ENCODE measurements around the gene NPTXR. TPM values are rescaled to one million over a fixed set of nuclear protein-coding genes. Genes with fewer than 3 reads are reported as not detected.
"Not testable (repeated sequence)": the region's sequence is repeated elsewhere in the genome, so short reads cannot be mapped to it uniquely, and the experiment has no call there.

NPTXR gene
- total RNA-seq, 6 experiments from 2014 or later = 0.18 to 0.68 (median 0.28) TPM

DNA sequence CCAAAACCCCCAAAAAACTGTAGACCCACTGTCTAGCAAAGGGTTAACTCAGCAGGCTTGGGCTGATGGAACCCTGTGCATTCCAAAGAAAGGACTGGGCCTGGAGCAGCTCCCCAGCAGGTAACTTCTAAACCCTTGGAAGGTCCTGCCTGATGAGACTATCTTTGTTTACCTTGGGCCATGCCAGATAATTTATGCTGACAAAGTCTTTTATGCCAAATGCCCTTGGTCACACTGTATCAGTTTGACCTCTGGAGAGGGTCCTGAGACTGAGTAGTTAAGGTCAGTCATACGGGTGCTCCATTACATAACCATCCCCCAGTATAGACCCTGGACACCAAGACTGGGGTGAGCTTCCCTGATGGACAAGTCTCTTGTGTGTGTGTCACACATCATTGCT is 28.0 kb downstream of the NPTXR start:
- H3K27ac ChIP-seq = no peak overlapping the region
- ATAC-seq (no peak), DNase-seq (no peak)
- intact Hi-C loops (cut with DNase I) = no loop called here
- H3K4me1 ChIP-seq = no peaks in the 10 kb centered on the region
- no peaks in the 10 kb centered on the region for H3K27me3 ChIP-seq
- no peaks in the 10 kb centered on the region for H3K9me3 ChIP-seq
- H3K36me3 ChIP-seq = no peaks in the 10 kb centered on the region
- TF ChIP-seq, protein P1, sequence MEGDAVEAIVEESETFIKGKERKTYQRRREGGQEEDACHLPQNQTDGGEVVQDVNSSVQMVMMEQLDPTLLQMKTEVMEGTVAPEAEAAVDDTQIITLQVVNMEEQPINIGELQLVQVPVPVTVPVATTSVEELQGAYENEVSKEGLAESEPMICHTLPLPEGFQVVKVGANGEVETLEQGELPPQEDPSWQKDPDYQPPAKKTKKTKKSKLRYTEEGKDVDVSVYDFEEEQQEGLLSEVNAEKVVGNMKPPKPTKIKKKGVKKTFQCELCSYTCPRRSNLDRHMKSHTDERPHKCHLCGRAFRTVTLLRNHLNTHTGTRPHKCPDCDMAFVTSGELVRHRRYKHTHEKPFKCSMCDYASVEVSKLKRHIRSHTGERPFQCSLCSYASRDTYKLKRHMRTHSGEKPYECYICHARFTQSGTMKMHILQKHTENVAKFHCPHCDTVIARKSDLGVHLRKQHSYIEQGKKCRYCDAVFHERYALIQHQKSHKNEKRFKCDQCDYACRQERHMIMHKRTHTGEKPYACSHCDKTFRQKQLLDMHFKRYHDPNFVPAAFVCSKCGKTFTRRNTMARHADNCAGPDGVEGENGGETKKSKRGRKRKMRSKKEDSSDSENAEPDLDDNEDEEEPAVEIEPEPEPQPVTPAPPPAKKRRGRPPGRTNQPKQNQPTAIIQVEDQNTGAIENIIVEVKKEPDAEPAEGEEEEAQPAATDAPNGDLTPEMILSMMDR (IDR thresholded peaks at IDR 0.05) = no peak
- TF ChIP-seq POLR2A (IDR thresholded peaks at IDR 0.05) = no peak
- WGBS (ENCODE audit: insufficient coverage, low coverage, low lambda C conversion rate, missing lambda C conversion rate) = 0% methylated on average over 1 of the region's 1 CpG
- no peak overlapping the region for H3K4me3 ChIP-seq

DNA sequence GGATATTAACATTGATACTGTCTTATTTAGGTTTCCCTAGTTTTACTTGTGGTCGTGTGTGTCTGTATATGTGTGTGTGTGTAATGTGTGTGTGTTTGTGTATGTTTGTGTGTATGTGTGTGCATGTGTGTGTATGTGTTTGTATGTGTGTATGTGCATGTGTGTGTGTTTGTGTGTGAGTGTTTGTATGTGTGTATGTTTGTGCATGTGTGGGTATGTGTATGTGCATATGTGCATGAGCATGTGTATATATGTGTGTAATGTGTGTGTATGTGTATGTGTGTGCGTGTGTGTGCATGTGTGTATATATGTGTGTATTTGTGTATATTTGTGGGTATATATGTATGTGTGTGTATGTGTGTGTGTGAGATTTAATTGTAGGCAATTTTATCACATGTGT is 32.6 kb downstream of the NPTXR start:
- ATAC-seq = no peak
- 54% methylated on average over 2 of the region's 2 CpGs for WGBS (ENCODE audit: insufficient coverage, low coverage, low lambda C conversion rate, missing lambda C conversion rate)
- intact Hi-C loops (cut with DNase I) = no loop called here
- H3K9me3 ChIP-seq = no peaks in the 10 kb centered on the region
- no peaks in the 10 kb centered on the region for H3K4me1 ChIP-seq
- H3K36me3 ChIP-seq = no peaks in the 10 kb centered on the region
- TF ChIP-seq, protein P1 (IDR thresholded peaks at IDR 0.05) = no peak
- TF ChIP-seq POLR2A (IDR thresholded peaks at IDR 0.05) = no peak
- DNase-seq = no peak
- H3K27me3 ChIP-seq = no peaks in the 10 kb centered on the region
- no peak overlapping the region for H3K4me3 ChIP-seq
- H3K27ac ChIP-seq = no peak overlapping the region

DNA sequence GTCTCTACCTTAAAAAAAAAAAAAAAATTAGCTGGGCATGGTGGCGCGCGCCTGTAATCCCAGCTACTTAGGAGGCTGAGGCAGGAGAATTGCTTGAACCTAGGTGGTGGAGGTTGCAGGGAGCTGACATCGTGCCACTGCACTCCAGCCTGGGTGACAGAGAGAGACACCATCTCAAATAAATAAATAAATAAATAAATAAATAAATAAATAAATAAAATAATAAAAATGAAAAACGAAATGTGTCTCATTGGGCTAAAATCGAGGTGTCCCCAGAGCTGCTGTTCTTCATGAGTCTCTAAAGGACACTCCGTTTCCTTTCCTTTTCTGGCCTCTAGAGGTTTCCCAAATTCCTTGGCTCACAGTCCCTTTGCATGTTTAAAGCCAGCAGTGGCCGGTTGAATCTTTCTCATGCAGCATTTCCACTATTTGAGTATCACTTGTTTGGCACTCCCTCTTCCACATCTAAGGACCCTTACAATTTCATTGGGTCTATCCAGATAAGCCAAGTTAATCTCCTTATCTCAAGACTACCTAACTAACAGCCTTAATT is 38.7 kb downstream of the NPTXR start:
- 69% methylated on average over 8 of the region's 8 CpGs for WGBS (ENCODE audit: insufficient coverage, low coverage, low lambda C conversion rate, missing lambda C conversion rate)

DNA sequence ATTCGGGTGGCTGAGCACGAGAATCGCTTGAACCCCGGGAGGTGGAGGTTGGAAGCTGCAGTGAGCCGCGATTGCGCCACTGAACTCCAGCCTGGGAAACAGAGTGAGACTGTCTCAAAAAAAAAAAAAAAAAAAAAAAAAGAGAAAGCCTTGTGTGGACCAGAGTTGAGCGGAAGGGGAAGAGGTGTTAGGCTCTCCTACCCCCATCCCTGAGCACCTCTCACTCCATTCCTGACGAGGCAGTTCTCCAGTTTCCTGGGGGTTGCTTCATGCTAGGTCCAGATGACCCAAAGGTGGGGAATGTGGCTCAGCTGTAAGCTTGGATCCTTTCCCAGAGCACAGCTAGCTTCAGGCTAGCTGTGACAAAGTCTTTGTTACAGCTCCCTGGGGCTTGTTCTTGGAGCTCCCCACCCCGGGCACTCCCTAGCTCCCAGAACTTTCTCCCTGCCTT is 41.1 kb downstream of the NPTXR start:
- intact Hi-C loops (cut with DNase I) = no loop called here
- Histone ChIP-seq H3K4me3 (no peak overlapping the region), H3K4me1 (no peaks in the 10 kb centered on the region), H3K9me3 (no peaks in the 10 kb centered on the region), H3K36me3 (no peaks in the 10 kb centered on the region), H3K27me3 (no peaks in the 10 kb centered on the region), H3K27ac (no peak overlapping the region)
- TF ChIP-seq, protein P1 (IDR thresholded peaks at IDR 0.05) = no peak
- TF ChIP-seq POLR2A (IDR thresholded peaks at IDR 0.05) = no peak
- DNase-seq (no peak), ATAC-seq (peak; percentile 38 to 84 (median 58))
- WGBS (ENCODE audit: insufficient coverage, low coverage, low lambda C conversion rate, missing lambda C conversion rate) = 28% methylated on average over 7 of the region's 10 CpGs

More for the DNA sequence above, 38.7 kb downstream of the NPTXR start:
- H3K27ac ChIP-seq; ATAC-seq; H3K4me1 ChIP-seq; DNase-seq; H3K9me3 ChIP-seq; H3K27me3 ChIP-seq; intact Hi-C loops (cut with DNase I); H3K4me3 ChIP-seq; H3K36me3 ChIP-seq: not testable (repeated sequence)

DNA sequence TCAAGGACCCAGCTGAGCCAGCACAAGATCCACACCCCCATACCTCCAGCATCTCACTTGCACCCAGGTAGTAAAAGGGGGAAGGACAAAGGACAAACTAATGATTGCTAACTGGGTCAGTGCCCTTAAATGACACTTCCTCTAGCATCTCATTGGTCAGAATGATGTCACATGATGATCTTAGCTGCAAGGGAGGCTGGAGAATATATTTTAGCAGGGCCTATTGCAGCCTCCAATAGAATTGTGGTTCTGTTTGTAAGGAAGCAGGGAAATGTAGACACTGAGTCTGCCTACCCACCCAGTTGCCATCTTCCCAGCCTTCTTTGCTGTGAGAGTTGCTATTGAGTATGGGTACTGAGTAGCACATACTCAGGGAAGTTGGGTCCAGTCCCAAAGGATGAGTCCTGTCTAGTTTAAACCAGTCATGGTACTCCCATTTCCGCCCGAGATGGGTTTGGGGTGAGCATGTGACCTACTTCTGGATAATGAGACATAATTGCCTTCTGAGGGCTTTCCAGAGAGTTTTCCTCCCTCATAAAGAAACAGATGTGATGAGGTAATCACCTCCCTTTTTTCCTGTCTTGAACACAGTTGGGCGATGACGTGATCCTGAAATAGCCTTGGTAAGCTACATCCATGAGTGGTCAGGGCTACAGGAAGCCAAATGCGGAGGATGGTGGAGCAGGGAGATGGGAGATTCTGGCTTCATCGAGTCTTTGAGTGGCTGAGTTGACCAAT is 44.4 kb downstream of the NPTXR start:
- no peak overlapping the region for H3K27ac ChIP-seq
- no peak for DNase-seq
- WGBS (ENCODE audit: insufficient coverage, low coverage, low lambda C conversion rate, missing lambda C conversion rate) = 80% methylated on average over 6 of the region's 6 CpGs
- H3K4me1 ChIP-seq = peaks cover 0 to under 1% (median 0%) of the 10 kb centered on the region in 4 donors
- H3K9me3 ChIP-seq = no peaks in the 10 kb centered on the region
- H3K27me3 ChIP-seq = no peaks in the 10 kb centered on the region
- ATAC-seq = no peak
- no peak overlapping the region for H3K4me3 ChIP-seq
- intact Hi-C loops (cut with DNase I) = no loop called here
- TF ChIP-seq POLR2A (IDR thresholded peaks at IDR 0.05) = no peak
- TF ChIP-seq, protein P1 (IDR thresholded peaks at IDR 0.05) = no peak
- no peaks in the 10 kb centered on the region for H3K36me3 ChIP-seq

Data from right lobe of liver (tissue), 6 donors.